Measurements from ENCODE around the gene OR52B4.
"Not testable (repeated sequence)": the region's sequence is repeated elsewhere in the genome, so short reads cannot be mapped to it uniquely, and the experiment has no call there.

The OR52B4 gene

GRCh38 chr11:4368286-4368685, at the start of gene OR52B4:
Gene OR52B4 (minus strand): TSS chr11:4368386. CDS start chr11:4368295, 91 bp downstream.
- no peak for DNase-seq
- intact Hi-C loops (cut with DNase I): no loop called here

GRCh38 chr11:4416816-4417215, 48.6 kb upstream of the OR52B4 start:
- DNase-seq: no peak
- intact Hi-C loops (cut with DNase I): no loop called here

- intact Hi-C loops (cut with DNase I): no loop called here
- DNase-seq: no peak
Observed at GRCh38 chr11:4416306-4416705, 48.1 kb upstream of the OR52B4 start.

- intact Hi-C loops (cut with DNase I); DNase-seq: not testable (repeated sequence)
Observed at GRCh38 chr11:4406206-4406605, 38.0 kb upstream of the OR52B4 start.

GRCh38 chr11:4393858-4394223, 25.7 kb upstream of the OR52B4 start:
- no peak for DNase-seq
- intact Hi-C loops (cut with DNase I): no loop called here

GRCh38 chr11:4393209-4393857, 25.1 kb upstream of the OR52B4 start, which contains the start of gene TRIM21:
Gene TRIM21 (minus strand): TSS chr11:4393702. CDS start chr11:4390409, 3,293 bp downstream.
- DNase-seq: peak; percentile 38 to 94 (median 54)
- intact Hi-C loops (cut with DNase I): no loop called here

GRCh38 chr11:4388221-4388620, 20.0 kb upstream of the OR52B4 start:
- no peak for DNase-seq
- intact Hi-C loops (cut with DNase I): no loop called here

- intact Hi-C loops (cut with DNase I): no loop called here
- no peak for DNase-seq
Observed at GRCh38 chr11:4385978-4386740, 18.0 kb upstream of the OR52B4 start.

GRCh38 chr11:4381901-4382300, 13.7 kb upstream of the OR52B4 start:
- intact Hi-C loops (cut with DNase I): no loop called here
- DNase-seq: no peak

GRCh38 chr11:4375431-4376140, 7.4 kb upstream of the OR52B4 start:
- intact Hi-C loops (cut with DNase I): no loop called here

GRCh38 chr11:4370166-4370565, 2.0 kb upstream of the OR52B4 start:
- no peak for DNase-seq
- intact Hi-C loops (cut with DNase I): no loop called here

More at GRCh38 chr11:4375431-4376140, 7.4 kb upstream of the OR52B4 start:
- no peak for DNase-seq

GRCh38 chr11:4348142-4348541, 20.0 kb downstream of the OR52B4 start:
- DNase-seq; intact Hi-C loops (cut with DNase I): not testable (repeated sequence)

GRCh38 chr11:4345366-4345765, 22.8 kb downstream of the OR52B4 start:
- DNase-seq; intact Hi-C loops (cut with DNase I): not testable (repeated sequence)

GRCh38 chr11:4334356-4334755, 33.8 kb downstream of the OR52B4 start:
- DNase-seq; intact Hi-C loops (cut with DNase I): not testable (repeated sequence)
